Body of pancreas (tissue), 4 donors: ENCODE results near the gene NSMCE1.

Experiments used
- POLR2A ChIP-seq, 3 donors: fragments of 450-650 bp; IDR thresholded peaks; one replicate each; pipeline ENCODE4 v1.6.1; 2016; ENCODE audit warnings: antibody characterized with exemption in 3 of 3, mild to moderate bottlenecking in 2 of 3
- TF ChIP-seq, protein P1 (sequence below), 7 experiments: fragments of 450-650 bp in 4 of 7; fragments of 200-600 bp in 3 of 7; sonication (generic) in 3 of 7; IDR thresholded peaks; one replicate each; pipeline ENCODE4 v1.5.1; 2016 to 2019; ENCODE audit warnings: antibody characterized with exemption in 7 of 7

DNA sequence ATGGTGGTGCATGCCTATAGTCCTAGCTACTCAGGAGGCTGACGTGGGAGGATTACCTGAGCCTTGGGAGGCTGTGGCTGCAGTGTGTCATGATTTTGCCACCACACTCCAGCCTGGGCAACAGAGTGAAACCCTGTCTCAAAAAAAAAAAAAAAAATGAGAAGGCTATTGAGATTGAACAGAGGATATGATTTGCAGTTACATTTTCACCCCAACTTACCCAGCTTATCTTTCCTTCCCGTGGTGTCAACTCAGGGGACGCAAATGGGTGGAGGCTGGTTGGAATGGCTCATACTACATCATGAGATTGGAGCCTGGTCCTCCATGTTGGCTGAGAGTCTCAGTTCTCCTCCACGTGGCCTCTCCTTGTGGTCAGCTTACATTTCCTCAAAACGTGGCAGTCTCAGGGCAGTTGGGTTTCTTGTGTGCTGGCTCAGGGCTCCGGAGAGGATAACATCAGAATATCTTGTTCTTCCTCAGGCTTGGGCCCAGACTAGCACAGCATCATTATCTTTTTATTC is 17.2 kb upstream of the NSMCE1 start:
- no peak for TF ChIP-seq POLR2A (IDR thresholded peaks at IDR 0.05)
- TF ChIP-seq, protein P1, sequence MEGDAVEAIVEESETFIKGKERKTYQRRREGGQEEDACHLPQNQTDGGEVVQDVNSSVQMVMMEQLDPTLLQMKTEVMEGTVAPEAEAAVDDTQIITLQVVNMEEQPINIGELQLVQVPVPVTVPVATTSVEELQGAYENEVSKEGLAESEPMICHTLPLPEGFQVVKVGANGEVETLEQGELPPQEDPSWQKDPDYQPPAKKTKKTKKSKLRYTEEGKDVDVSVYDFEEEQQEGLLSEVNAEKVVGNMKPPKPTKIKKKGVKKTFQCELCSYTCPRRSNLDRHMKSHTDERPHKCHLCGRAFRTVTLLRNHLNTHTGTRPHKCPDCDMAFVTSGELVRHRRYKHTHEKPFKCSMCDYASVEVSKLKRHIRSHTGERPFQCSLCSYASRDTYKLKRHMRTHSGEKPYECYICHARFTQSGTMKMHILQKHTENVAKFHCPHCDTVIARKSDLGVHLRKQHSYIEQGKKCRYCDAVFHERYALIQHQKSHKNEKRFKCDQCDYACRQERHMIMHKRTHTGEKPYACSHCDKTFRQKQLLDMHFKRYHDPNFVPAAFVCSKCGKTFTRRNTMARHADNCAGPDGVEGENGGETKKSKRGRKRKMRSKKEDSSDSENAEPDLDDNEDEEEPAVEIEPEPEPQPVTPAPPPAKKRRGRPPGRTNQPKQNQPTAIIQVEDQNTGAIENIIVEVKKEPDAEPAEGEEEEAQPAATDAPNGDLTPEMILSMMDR (IDR thresholded peaks at IDR 0.05), result no peak
